GM18499 (cell line): Measurements from ENCODE around the gene SPTLC3.

Experiments
- ATAC-seq: cut with Tn5 transposase; IDR thresholded peaks from one replicate; pipeline ENCODE4 v1.9.1; 2021; ENCODE audit warnings: moderate number of reproducible peaks; ENCODE audit not compliant: insufficient read depth, unreplicated experiment

Gene SPTLC3

GRCh38 chr20:13128173-13128572 lies 119.4 kb downstream of the SPTLC3 start:
- ATAC-seq = no peak

- ATAC-seq = no peak
Measured at GRCh38 chr20:13130061-13130706, 121.4 kb downstream of the SPTLC3 start.

GRCh38 chr20:13130707-13131103 lies 121.9 kb downstream of the SPTLC3 start:
- ATAC-seq = no peak

GRCh38 chr20:13131688-13132087 lies 122.9 kb downstream of the SPTLC3 start:
- no peak for ATAC-seq

- no peak for ATAC-seq
Measured at GRCh38 chr20:13139459-13140150, 130.8 kb downstream of the SPTLC3 start.

- no peak for ATAC-seq
Measured at GRCh38 chr20:13140201-13140600, 131.4 kb downstream of the SPTLC3 start.

- ATAC-seq = no peak
Measured at GRCh38 chr20:13140775-13141174, 132.0 kb downstream of the SPTLC3 start.

- no peak for ATAC-seq
Measured at GRCh38 chr20:13141546-13141945, 132.8 kb downstream of the SPTLC3 start.

GRCh38 chr20:13142143-13142542 lies 133.4 kb downstream of the SPTLC3 start:
- ATAC-seq = no peak

GRCh38 chr20:13147071-13147963 lies 138.5 kb downstream of the SPTLC3 start:
- no peak for ATAC-seq

GRCh38 chr20:13147971-13148370 lies 139.2 kb downstream of the SPTLC3 start:
- no peak for ATAC-seq

- ATAC-seq = no peak
Measured at GRCh38 chr20:13148402-13148801, 139.6 kb downstream of the SPTLC3 start.

- ATAC-seq = no peak
Measured at GRCh38 chr20:13148961-13149360, 140.2 kb downstream of the SPTLC3 start.

- ATAC-seq = no peak
Measured at GRCh38 chr20:13149371-13150105, 140.8 kb downstream of the SPTLC3 start.

- ATAC-seq = no peak
Measured at GRCh38 chr20:13158369-13158768, 149.6 kb downstream of the SPTLC3 start.

- no peak for ATAC-seq
Measured at GRCh38 chr20:13159889-13160288, 151.1 kb downstream of the SPTLC3 start.

GRCh38 chr20:13165203-13165602 lies 156.4 kb downstream of the SPTLC3 start:
- ATAC-seq = no peak

GRCh38 chr20:13166011-13166410 lies 157.2 kb downstream of the SPTLC3 start:
- ATAC-seq = no peak

- no peak for ATAC-seq
Measured at GRCh38 chr20:13166437-13166836, 157.7 kb downstream of the SPTLC3 start.

- no peak for ATAC-seq
Measured at GRCh38 chr20:13169086-13169485, 160.3 kb downstream of the SPTLC3 start.
